HL-60 (cell line): ENCODE measurements around the gene NLGN1.

ENCODE experiments used
- DNase-seq, 2 experiments: peaks; one replicate each; pipeline ENCODE4 v3.0.0-alpha.2; 2010 to 2020; ENCODE audit warnings: low read depth in 1 of 2, low spot score in 1 of 2
- H3K27ac ChIP-seq: fragments of 250-450 bp; sonication (Bioruptor Pico); replicated peaks from 2 replicates; pipeline ENCODE4 v1.5.1; 2020; ENCODE audit warnings: mild to moderate bottlenecking, moderate library complexity
- H3K27me3 ChIP-seq: fragments of 250-450 bp; sonication (Bioruptor Pico); 2 replicates; pipeline ENCODE4 v1.5.1; 2021; ENCODE audit warnings: mild to moderate bottlenecking, moderate library complexity; ENCODE audit not compliant: insufficient read depth, poor library complexity, severe bottlenecking
- H3K4me3 ChIP-seq: replicated peaks from 2 replicates; pipeline ENCODE4 v1.5.1; 2011; ENCODE audit warnings: mild to moderate bottlenecking, control low read depth, low read length; ENCODE audit not compliant: insufficient read depth
- CTCF ChIP-seq: IDR thresholded peaks from one replicate; pipeline ENCODE4 v1.5.1; 2011; ENCODE audit warnings: low read length, control low read depth, inconsistent platforms; ENCODE audit not compliant: insufficient read depth
- GABPA ChIP-seq: IDR thresholded peaks from 2 replicates; pipeline ENCODE4 v1.6.1; 2012; ENCODE audit warnings: low read depth
- POLR2AphosphoS5 ChIP-seq: IDR thresholded peaks from 2 replicates; pipeline ENCODE4 v1.6.1; 2012; ENCODE audit warnings: low read depth
- REST ChIP-seq: IDR thresholded peaks from 2 replicates; pipeline ENCODE4 v1.6.1; 2012; ENCODE audit warnings: low read depth; ENCODE audit not compliant: insufficient replicate concordance
- SPI1 ChIP-seq: IDR thresholded peaks from 2 replicates; pipeline ENCODE4 v1.6.1; 2012; ENCODE audit warnings: low read depth, mild to moderate bottlenecking, borderline replicate concordance

The NLGN1 gene

GRCh38 chr3:174268586-174268985 lies 871.0 kb downstream of the NLGN1 start:
- TF ChIP-seq GABPA: no peak
- Histone ChIP-seq H3K27me3 (no peaks in the 10 kb centered on the region), H3K4me3 (no peak overlapping the region), H3K27ac (no peak overlapping the region)
- no peak for DNase-seq

GRCh38 chr3:174270841-174271240 lies 873.3 kb downstream of the NLGN1 start:
- DNase-seq: no peak
- TF ChIP-seq SPI1 (no peak), CTCF (no peak), REST (no peak), GABPA (no peak), POLR2AphosphoS5 (no peak)
- no peaks in the 10 kb centered on the region for H3K27me3 ChIP-seq
- no peak overlapping the region for H3K27ac ChIP-seq
- H3K4me3 ChIP-seq: no peak overlapping the region

- no peak for TF ChIP-seq GABPA
- no peak for TF ChIP-seq POLR2AphosphoS5
- TF ChIP-seq CTCF: no peak
- no peak for TF ChIP-seq SPI1
- TF ChIP-seq REST: no peak
- Histone ChIP-seq H3K27ac (no peak overlapping the region), H3K4me3 (no peak overlapping the region), H3K27me3 (no peaks in the 10 kb centered on the region)
- no peak for DNase-seq
These were observed 877.8 kb downstream of the NLGN1 start for GRCh38 chr3:174275336-174275735.

- no peak overlapping the region for H3K27ac ChIP-seq
- TF ChIP-seq GABPA (no peak), SPI1 (no peak), POLR2AphosphoS5 (no peak), CTCF (no peak), REST (no peak)
- no peaks in the 10 kb centered on the region for H3K27me3 ChIP-seq
- H3K4me3 ChIP-seq: no peak overlapping the region
- DNase-seq: no peak
These were observed 879.3 kb downstream of the NLGN1 start for GRCh38 chr3:174276826-174277225.
